Stromal cell of bone marrow (primary cell): ENCODE results near the gene RNASEL.
"Not testable (repeated sequence)": the region's sequence is repeated elsewhere in the genome, so short reads cannot be mapped to it uniquely, and the experiment has no call there.

ENCODE experiments used
- DNase-seq: peaks from one replicate; pipeline ENCODE4 v3.0.0-alpha.2; 2012; ENCODE audit warnings: low read depth

The RNASEL gene

GRCh38 chr1:182563095-182563494 is 26.0 kb downstream of the RNASEL start:
- DNase-seq: no peak

GRCh38 chr1:182561456-182561855 is 27.6 kb downstream of the RNASEL start:
- DNase-seq: no peak

DNA sequence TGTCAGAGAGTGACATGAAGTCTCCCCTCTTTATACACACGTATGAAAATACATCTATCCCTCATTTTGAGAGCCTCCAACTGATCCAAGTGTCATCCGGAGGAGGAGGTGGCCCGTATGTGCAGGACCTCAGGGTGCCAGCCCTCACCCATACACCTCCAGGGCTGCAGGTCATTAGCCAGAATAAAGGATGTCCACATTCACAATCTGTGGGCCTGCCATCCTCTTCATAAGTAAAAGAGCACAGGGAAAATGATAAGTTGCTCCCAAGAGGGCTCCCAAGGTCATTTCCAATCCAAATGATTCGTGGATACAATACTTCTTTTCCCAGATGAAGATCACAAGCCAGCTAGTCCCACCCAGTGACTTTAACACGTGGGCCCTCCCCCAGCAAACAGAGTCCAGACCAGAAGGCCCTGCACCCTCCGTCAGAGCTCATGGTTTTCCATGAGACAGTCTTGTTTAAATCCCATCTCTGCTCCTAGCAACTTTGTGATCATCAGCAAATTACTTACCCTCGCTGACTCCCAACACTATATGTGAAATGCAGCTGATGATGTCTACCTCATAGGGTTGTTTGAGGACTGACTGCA is 28.6 kb downstream of the RNASEL start:
- DNase-seq: no peak

- DNase-seq: no peak
Measured at GRCh38 chr1:182556279-182556678, 32.8 kb downstream of the RNASEL start.

DNA sequence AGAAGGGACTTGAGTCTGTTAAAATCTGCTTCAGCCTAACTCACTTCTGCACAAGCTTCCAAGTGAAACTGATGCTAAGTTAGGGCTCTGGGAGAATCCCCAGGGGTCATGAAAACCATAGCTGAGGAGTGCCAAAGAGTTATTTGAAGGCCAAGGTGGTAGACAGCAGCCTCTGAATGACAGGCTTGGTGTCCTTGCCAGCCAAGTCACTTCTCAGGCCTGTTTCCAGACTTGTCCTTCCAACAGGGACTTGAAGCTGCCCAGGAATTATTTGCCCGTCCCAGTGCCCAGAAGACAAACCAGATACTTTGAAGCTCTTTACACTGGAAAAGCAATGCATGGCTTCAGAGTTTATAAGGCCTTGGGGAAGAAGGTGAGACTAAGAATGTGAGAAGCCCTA is 33.6 kb downstream of the RNASEL start:
- DNase-seq: no peak

- DNase-seq: no peak
Measured at GRCh38 chr1:182552527-182552926, 36.5 kb downstream of the RNASEL start.

GRCh38 chr1:182549811-182550210 is 39.2 kb downstream of the RNASEL start:
- DNase-seq: no peak

GRCh38 chr1:182549346-182549745 is 39.7 kb downstream of the RNASEL start:
- DNase-seq: no peak

- DNase-seq: no peak
Measured at GRCh38 chr1:182533896-182534295, 55.2 kb downstream of the RNASEL start.

DNA sequence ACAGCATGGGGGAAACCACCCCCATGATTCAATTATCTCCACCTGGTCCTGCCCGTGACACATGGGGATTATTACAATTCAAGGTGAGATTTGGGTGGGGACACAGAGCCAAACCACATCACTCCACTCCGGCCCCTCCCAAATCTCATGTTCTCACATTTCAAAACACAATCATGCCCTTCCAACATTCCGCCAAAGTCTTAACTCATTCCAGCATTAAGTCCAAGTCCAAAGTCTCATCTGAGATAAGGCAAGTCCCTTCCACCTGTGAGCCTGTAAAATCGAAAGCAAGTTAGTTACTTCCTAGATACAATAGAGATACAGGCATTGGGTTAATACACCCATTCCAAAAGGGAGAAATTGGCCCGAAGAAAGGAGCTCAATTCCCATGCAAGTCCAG is 60.9 kb downstream of the RNASEL start:
- DNase-seq: not testable (repeated sequence)

DNA sequence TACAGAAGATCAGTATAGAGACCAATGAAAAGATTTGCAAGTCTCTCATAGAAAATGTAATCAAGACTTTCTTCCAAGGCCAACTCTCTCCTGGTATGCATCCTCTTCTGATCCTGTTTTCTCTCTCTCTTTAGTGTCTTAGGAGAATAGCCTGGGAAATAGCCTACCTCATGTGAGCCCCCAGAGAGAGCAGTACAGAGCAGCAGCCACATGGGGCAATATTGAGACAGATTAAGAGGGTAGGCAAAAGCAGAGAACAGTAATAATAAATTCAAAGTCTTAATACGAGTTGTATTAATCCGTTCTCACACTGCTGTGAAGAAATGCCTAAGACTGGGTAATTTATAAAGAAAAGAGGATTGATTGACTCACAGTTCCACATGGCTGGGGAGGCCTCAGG is 61.4 kb downstream of the RNASEL start:
- DNase-seq: no peak

DNA sequence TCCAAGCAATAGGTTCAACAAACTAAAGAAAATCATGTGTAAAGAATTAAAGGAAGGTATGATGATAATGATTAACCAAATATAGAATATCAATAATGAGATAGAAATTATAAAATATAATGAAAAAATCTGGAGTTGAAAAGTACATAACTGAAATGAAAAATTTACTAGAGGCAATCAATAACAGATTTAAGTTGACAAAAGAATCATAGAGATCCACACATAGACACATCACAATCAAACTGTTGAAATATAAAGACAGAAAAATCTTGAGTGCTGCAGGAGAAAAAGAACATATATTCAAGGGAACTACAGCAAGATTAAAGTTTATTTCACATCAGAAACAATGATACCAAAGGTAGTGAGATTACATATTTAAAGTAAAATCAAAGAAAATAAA is 63.7 kb downstream of the RNASEL start:
- no peak for DNase-seq
